Prostate gland (tissue), 2 donors: ENCODE results near the gene APOO.

ENCODE experiments used
- CTCF ChIP-seq, 4 experiments: fragments of 200-600 bp in 2 of 4; fragments of 450-650 bp in 2 of 4; sonication (generic) in 2 of 4; IDR thresholded peaks; 1 replicate in 3 of 4; 2 replicates in 1 of 4; pipeline ENCODE4 v1.5.1; 2016 to 2019; ENCODE audit warnings: antibody characterized with exemption in 4 of 4, mild to moderate bottlenecking in 2 of 4, moderate library complexity in 2 of 4
- POLR2A ChIP-seq: fragments of 450-650 bp; IDR thresholded peaks from one replicate; pipeline ENCODE4 v1.6.1; 2016; ENCODE audit warnings: antibody characterized with exemption, mild to moderate bottlenecking
- POLR2AphosphoS5 ChIP-seq: sonication (generic); formaldehyde crosslinking; IDR thresholded peaks from one replicate; pipeline ENCODE4 v1.6.1; 2017; ENCODE audit warnings: antibody characterized with exemption

DNA sequence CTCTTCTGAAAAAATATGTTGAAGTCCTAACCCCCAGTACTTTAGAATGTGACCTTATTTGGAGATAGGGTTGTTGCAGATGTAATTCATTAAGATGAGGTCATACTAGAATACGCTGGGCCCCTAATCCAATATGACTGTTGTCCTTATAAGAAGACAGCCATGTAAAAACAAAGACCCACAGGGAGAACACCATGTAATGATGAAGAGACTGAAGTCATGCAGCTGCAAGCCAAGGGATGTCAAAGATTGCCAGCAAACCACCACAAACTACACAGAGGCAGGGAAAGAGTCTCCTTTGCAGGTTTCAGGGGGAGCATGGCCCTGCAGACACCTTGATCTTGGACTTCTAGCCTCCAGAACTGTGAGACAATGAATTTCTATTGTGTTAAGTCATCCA is 37.5 kb upstream of the APOO start:
- TF ChIP-seq CTCF (IDR thresholded peaks at IDR 0.05) (no peak), POLR2AphosphoS5 (no peak), POLR2A (no peak)
